HG03378 (cell line): ENCODE data around the gene LTBP2.

Experiments used
- ATAC-seq: cut with Tn5 transposase; IDR thresholded peaks from one replicate; pipeline ENCODE4 v1.9.1; 2021; ENCODE audit warnings: mild to moderate bottlenecking, moderate library complexity; ENCODE audit not compliant: unreplicated experiment

LTBP2 gene

GRCh38 chr14:74492776-74493342 is 119.2 kb downstream of the LTBP2 start, which contains the start of gene NPC2:
NPC2 (minus strand) TSS chr14:74493305; CDS start chr14:74493274, 31 bp downstream.
- ATAC-seq: no peak

- ATAC-seq: no peak
Observed at GRCh38 chr14:74491956-74492775, 119.9 kb downstream of the LTBP2 start.

GRCh38 chr14:74490486-74490885 is 121.6 kb downstream of the LTBP2 start:
- ATAC-seq: no peak

GRCh38 chr14:74488786-74489397 is 123.1 kb downstream of the LTBP2 start:
- ATAC-seq: no peak

GRCh38 chr14:74486164-74486563 is 125.9 kb downstream of the LTBP2 start:
- ATAC-seq: no peak

- ATAC-seq: no peak
Observed at GRCh38 chr14:74483321-74483720, 128.7 kb downstream of the LTBP2 start.

GRCh38 chr14:74482571-74482970 is 129.5 kb downstream of the LTBP2 start:
- no peak for ATAC-seq

- ATAC-seq: no peak
Observed at GRCh38 chr14:74480046-74480445, 132.0 kb downstream of the LTBP2 start.

GRCh38 chr14:74478996-74479635 is 132.9 kb downstream of the LTBP2 start:
- ATAC-seq: no peak

- no peak for ATAC-seq
Observed at GRCh38 chr14:74476607-74477006, 135.4 kb downstream of the LTBP2 start.

- no peak for ATAC-seq
Observed at GRCh38 chr14:74476107-74476506, 135.9 kb downstream of the LTBP2 start.

- no peak for ATAC-seq
Observed at GRCh38 chr14:74475678-74476077, 136.4 kb downstream of the LTBP2 start.

GRCh38 chr14:74474376-74474775 is 137.7 kb downstream of the LTBP2 start:
- ATAC-seq: no peak

GRCh38 chr14:74472601-74473000 is 139.4 kb downstream of the LTBP2 start:
- no peak for ATAC-seq

- ATAC-seq: no peak
Observed at GRCh38 chr14:74469548-74470518, 142.2 kb downstream of the LTBP2 start.

GRCh38 chr14:74468513-74468912 is 143.5 kb downstream of the LTBP2 start:
- ATAC-seq: no peak

- ATAC-seq: no peak
Observed at GRCh38 chr14:74465335-74465734, 146.7 kb downstream of the LTBP2 start.

GRCh38 chr14:74464785-74465184 is 147.3 kb downstream of the LTBP2 start:
- ATAC-seq: no peak

GRCh38 chr14:74463697-74464096 is 148.3 kb downstream of the LTBP2 start:
- ATAC-seq: no peak

GRCh38 chr14:74462993-74463392 is 149.0 kb downstream of the LTBP2 start:
- ATAC-seq: no peak
